ENCODE data around the gene TUBB2B.

- TF ChIP-seq CTCF (IDR thresholded peaks at IDR 0.05), result no peak
- TF ChIP-seq POLR2A (IDR thresholded peaks at IDR 0.05), result no peak
- TF ChIP-seq EP300 (IDR thresholded peaks at IDR 0.05), result no peak
Measured at GRCh38 chr6:3236005-3236404, 8.6 kb upstream of the TUBB2B start.
